Mucosa of stomach (tissue), 1 donor: Measurements from ENCODE around the gene DLG1.

Experiments
- H3K27me3 ChIP-seq: one replicate; pipeline ENCODE4 v1.7.0; 2013; ENCODE audit warnings: mild to moderate bottlenecking, low read length; ENCODE audit not compliant: control insufficient read depth, insufficient read depth
- H3K36me3 ChIP-seq: one replicate; pipeline ENCODE4 v1.7.0; 2013; ENCODE audit warnings: low read length; ENCODE audit not compliant: control insufficient read depth, insufficient read depth
- H3K4me1 ChIP-seq: one replicate; pipeline ENCODE4 v1.7.0; 2013; ENCODE audit warnings: mild to moderate bottlenecking, low read length; ENCODE audit not compliant: control insufficient read depth, insufficient read depth
- H3K4me3 ChIP-seq: one replicate; pipeline ENCODE4 v1.7.0; 2013; ENCODE audit warnings: low read length
- H3K9ac ChIP-seq: one replicate; pipeline ENCODE4 v1.7.0; 2013; ENCODE audit warnings: mild to moderate bottlenecking, low read length, moderate library complexity
- H3K9me3 ChIP-seq: one replicate; pipeline ENCODE4 v1.7.0; 2013; ENCODE audit warnings: mild to moderate bottlenecking, low read length, moderate library complexity; ENCODE audit not compliant: control insufficient read depth
- donor health status: Pancreatic carcinoma.

DLG1 gene

DNA sequence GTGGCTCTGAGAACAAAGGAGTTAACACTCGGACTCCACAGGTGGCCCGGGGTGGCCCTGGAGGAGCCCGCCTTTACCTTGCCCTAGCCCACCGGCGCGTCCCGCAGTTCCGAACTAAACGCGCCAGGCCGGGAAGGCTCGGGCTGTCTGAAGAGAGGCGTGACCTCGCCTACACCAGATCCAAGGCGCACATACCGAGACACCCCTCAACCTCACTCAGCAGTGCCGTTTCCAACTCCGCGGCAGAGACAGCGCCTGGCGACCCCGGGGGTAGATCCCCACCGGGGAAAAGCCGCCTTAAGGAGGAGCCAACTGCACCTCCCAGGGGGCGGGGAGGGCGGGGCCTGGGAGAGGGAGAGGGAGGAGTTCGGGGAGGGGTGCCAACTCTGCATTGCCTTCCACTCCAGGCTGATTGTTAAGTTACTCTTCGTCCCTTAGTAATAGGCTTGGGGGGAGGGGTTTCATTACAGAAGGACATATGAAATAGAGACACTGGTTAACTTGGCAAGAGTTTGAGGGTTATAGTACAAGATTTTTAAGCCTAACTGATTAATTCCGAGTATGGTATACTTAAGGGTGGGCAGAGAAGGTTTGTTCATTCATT, at the start of gene DLG1:
TSS of gene DLG1 (minus strand) at position 272 of the 604 bp plus-strand sequence. CDS start 1,408 bp downstream, outside the sequence.
- Histone ChIP-seq H3K4me1 (peaks cover 20% of the 10 kb centered on the region), H3K4me3 (peak within 1 kb of the TSS; percentile 37), H3K9me3 (no peaks in the 10 kb centered on the region), H3K27me3 (no peaks in the 10 kb centered on the region), H3K36me3 (no peaks in the 10 kb centered on the region), H3K9ac (peak within 1 kb of the TSS; percentile 82)

DNA sequence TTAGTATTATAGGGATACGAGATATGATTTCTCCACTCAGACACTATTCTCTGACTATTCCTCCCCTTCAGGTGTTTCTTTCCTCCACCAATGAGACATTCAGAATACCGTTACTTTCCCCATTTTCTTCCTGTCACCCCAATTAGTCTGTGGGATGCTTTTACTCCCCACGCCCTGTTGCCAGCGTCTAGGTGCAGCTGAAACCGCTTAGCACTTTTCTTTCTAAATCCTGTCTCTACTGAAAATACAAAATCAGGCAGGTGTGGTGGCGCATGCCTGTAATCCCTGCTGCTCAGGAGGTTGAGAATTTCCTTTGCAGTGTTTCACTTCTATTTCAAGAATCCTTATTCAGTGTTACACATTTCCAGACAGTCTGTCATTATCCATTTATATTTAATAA, 49.6 kb upstream of the DLG1 start:
- no peak overlapping the region for H3K4me3 ChIP-seq
- H3K27me3 ChIP-seq: no peaks in the 10 kb centered on the region
- no peaks in the 10 kb centered on the region for H3K36me3 ChIP-seq
- no peaks in the 10 kb centered on the region for H3K4me1 ChIP-seq
- H3K9ac ChIP-seq: no peak overlapping the region
- H3K9me3 ChIP-seq: no peaks in the 10 kb centered on the region

DNA sequence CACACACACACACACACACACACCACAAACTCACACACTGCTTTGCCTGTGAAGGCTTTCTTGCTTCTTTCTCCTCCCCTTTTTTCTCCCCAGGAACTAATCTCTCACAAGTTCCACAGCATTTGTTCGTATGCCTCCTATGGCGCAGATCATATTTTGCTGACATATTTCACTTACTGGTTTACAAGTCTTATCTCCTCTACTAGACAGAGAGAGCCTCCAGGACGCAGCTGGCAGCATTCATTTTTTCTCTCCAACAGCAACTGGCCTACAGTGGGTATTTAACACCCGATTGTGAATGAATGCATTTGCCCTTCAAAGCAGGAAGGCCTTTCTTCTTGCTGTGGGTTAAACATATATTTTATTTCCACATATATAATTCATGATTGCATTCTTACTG, 47.0 kb upstream of the DLG1 start:
- Histone ChIP-seq H3K27me3 (no peaks in the 10 kb centered on the region), H3K4me3 (no peak overlapping the region), H3K9ac (no peak overlapping the region), H3K4me1 (no peaks in the 10 kb centered on the region), H3K36me3 (no peaks in the 10 kb centered on the region), H3K9me3 (no peaks in the 10 kb centered on the region)

DNA sequence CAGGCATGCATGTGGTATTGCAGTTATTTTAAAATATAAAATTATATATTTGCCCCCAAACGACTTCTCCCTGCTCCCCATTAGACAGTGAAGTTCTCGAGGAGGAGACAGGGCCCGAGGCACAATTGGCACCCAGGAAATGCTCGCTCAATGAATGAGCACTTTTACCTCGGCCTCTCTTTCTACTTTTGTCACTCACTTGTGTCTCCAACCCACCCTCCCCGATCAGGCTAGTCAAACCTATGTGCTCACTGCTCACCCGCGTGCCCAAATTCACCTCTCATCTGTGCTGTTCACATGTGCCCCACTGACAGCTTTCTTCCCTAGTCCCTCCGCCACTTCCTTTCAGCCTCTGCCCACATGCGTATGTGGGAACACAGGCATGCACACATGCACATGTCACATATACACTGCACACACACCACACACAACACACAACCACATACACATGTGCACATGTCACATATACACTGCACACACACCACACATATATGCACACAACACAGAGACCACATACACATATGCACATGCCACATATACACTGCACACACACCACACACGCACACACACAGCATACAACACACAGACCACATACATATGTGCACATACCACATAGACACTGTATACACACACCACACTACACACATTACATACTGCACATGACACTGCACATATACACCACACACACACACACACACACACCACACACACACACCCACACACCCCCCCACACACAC, 46.3 kb upstream of the DLG1 start:
- Histone ChIP-seq H3K9me3 (no peaks in the 10 kb centered on the region), H3K36me3 (no peaks in the 10 kb centered on the region), H3K9ac (no peak overlapping the region), H3K27me3 (no peaks in the 10 kb centered on the region), H3K4me1 (no peaks in the 10 kb centered on the region), H3K4me3 (no peak overlapping the region)

DNA sequence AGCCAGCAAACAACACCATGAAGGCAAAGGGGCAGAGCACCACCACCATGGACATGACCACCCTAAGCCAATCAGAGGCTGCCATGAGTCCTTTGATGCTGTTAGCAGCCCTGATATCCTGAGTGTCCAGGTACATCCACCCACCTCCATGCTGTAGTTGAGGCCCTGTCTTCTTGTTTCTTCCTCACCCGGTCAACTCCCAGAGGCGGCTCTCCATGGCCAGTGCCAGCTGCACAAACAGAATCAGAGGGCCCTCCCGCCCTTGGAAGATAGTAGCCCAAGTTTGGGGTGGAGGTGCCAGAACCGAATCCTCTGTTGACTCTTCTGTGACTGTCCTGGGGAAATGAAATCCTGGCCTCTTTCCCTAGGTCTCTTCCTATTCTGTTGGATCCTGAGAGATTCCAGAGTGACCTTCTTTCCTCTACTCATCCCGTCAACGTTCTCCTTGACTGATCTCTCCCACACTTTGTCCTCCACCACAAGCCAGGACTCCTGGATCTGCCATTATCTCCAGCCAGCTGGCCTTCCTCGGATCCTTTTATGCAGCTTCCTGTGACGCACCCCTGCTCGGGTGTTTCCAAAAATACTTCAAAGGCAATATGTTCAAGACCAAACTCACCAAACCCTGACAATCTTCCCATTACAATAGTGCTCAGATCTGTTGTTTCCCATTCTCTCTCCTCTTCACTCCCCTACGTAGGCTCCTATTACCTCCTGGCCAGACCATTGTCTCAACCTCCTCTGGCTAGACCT, 45.4 kb upstream of the DLG1 start:
- H3K9ac ChIP-seq: no peak overlapping the region
- H3K36me3 ChIP-seq: no peaks in the 10 kb centered on the region
- no peaks in the 10 kb centered on the region for H3K9me3 ChIP-seq
- no peak overlapping the region for H3K4me3 ChIP-seq
- no peaks in the 10 kb centered on the region for H3K27me3 ChIP-seq
- no peaks in the 10 kb centered on the region for H3K4me1 ChIP-seq

DNA sequence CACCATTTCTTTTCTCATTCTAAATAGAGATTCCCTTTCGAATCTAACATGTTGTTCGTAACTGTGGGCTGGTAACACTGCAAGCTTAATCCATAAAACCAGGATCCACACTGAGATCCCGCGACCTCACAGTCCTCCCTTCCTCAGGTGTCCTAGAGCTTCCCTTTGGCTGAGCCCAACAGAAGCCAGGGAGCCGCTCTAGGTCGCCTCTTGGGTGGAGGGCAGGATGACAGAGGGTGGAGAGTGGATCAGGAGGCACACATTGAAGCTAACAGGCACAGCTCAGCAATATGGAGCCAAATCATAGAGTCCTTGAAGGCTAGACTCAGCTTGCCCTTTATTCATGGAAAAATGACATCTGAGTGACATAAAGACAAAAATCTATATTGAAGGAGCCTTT, 44.7 kb upstream of the DLG1 start:
- H3K36me3 ChIP-seq: no peaks in the 10 kb centered on the region
- H3K4me1 ChIP-seq: no peaks in the 10 kb centered on the region
- no peaks in the 10 kb centered on the region for H3K27me3 ChIP-seq
- no peak overlapping the region for H3K4me3 ChIP-seq
- no peaks in the 10 kb centered on the region for H3K9me3 ChIP-seq
- no peak overlapping the region for H3K9ac ChIP-seq

DNA sequence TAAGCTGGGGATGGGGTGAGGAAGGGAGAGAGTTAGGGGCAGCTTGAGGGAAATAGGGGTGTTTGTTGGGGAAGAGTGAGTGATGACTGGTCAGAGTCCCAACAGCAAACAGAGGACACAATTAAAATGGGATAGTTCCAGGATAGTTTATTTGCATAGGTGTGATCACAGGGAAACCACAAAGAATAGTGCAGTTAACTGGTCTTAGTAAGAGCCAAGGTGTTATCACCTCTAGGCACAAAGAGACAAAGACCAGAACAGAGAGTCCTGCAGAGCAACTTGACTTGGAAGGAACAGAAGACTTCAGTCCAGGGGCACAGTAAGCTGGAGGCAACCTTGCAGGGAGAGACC, 42.1 kb upstream of the DLG1 start:
- Histone ChIP-seq H3K9ac (no peak overlapping the region), H3K9me3 (no peaks in the 10 kb centered on the region), H3K27me3 (no peaks in the 10 kb centered on the region), H3K36me3 (no peaks in the 10 kb centered on the region), H3K4me3 (no peak overlapping the region), H3K4me1 (no peaks in the 10 kb centered on the region)

DNA sequence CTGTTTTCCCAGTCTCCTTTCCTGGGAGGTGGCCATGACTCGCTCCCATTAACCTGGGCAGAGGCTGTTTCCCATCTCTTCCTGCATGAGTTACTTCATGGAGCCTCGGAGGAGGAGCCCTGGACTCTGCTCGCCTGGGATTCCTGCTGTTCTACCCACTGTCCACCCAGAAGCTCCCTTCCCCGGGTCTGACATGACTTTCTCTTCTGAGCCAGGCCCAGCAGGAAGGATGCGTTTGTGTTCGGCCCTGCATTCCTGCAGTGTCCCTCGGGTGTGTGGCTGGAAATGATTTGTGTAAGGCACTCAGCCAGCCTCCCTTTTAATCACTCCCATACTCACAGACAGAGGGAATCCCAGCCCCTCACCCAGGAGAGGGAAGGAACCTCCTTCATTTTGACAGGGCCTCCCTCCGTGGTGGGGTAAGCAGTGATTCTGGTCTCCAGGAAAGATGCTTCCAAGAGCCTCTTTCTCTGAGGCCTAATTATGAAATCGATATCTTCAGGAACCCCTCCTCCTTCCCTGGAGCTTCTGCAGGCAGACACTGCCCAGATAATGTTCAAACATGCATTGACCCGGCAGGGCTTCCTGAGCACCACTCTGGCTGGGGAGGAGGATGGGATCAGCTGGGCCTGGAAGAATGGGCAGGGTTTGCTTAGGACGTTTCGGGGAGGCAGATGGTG, 41.6 kb upstream of the DLG1 start:
- no peak overlapping the region for H3K9ac ChIP-seq
- no peaks in the 10 kb centered on the region for H3K27me3 ChIP-seq
- no peaks in the 10 kb centered on the region for H3K4me1 ChIP-seq
- H3K9me3 ChIP-seq: no peaks in the 10 kb centered on the region
- H3K4me3 ChIP-seq: no peak overlapping the region
- H3K36me3 ChIP-seq: no peaks in the 10 kb centered on the region

DNA sequence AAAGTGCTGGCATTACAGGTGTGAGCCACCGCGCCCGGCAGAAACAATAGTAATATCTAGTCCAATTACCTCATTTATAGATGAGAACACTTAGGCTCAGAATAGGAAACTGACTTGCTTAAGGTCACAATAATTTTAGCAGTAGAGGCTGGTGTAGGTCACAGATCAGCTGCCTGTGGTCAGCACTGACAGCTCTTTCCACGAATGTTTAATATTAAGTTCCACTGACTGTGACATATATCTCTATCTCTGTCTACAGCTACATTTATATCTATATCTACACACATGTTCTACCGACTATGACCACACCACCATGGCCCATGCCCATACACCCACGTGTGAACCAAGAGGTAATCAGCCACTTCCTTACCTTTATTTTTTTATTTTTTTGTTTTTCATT, 40.2 kb upstream of the DLG1 start:
- no peaks in the 10 kb centered on the region for H3K36me3 ChIP-seq
- no peak overlapping the region for H3K9ac ChIP-seq
- no peaks in the 10 kb centered on the region for H3K27me3 ChIP-seq
- H3K4me1 ChIP-seq: no peaks in the 10 kb centered on the region
- H3K9me3 ChIP-seq: no peaks in the 10 kb centered on the region
- no peak overlapping the region for H3K4me3 ChIP-seq

DNA sequence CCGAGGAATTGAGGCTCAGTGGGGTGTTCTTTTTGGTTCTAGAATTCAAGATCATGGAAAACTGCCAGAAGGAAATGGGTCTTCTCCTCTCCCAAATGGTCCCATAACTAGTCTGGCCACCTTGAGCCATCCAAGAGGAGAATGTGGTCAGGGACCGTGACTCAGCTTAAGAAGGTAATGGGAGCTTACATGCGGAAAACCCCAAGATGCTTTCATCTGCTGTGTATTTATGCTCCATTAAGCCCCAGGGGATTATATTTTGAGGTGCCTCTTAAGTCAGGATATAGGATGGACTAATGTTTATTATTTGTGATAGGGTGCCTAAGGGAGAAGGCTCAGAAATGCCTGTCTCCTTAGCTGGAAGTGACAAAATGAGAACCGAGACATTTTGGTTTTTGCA, 39.2 kb upstream of the DLG1 start:
- Histone ChIP-seq H3K4me3 (no peak overlapping the region), H3K4me1 (no peaks in the 10 kb centered on the region), H3K9me3 (no peaks in the 10 kb centered on the region), H3K36me3 (no peaks in the 10 kb centered on the region), H3K27me3 (no peaks in the 10 kb centered on the region), H3K9ac (no peak overlapping the region)

DNA sequence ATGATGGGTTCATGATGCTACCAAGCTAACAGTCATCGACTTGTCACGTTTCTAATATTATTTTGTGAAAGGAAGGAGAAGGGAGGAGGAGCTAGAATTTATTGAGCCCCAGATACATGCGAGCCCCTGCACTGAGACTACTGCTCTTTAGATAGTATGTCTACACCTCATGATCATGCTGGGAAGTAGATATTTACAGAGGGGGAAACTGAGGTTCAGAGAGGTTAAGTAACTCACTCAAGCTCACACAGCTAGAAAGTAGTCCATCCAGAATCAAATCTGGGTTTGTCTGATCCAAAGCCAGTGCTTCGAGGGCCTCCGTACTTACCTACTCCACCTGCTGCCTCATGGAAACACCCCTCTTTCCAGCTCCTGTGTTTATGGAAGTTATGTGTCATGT, 38.8 kb upstream of the DLG1 start:
- Histone ChIP-seq H3K36me3 (no peaks in the 10 kb centered on the region), H3K9me3 (no peaks in the 10 kb centered on the region), H3K27me3 (no peaks in the 10 kb centered on the region), H3K4me3 (no peak overlapping the region), H3K4me1 (no peaks in the 10 kb centered on the region), H3K9ac (no peak overlapping the region)

DNA sequence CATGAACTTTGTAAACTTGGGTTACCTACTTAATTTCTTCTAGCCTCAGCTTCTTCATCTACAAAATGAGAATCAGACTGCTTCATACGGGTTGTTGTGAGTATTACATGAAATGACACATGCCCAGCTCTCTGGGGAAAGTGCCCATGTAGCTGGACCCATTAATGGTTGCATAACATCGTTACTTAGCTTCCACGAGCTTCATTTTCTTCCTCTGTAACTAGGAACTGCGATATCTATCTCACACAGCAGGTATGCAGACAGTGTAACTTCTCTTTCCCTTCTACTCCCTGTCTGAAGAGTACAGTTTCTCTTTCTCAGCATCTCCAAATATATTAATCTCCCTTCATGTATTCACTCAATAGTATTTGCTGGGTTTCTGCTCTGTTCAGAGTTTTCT, 37.9 kb upstream of the DLG1 start:
- Histone ChIP-seq H3K9ac (no peak overlapping the region), H3K4me3 (no peak overlapping the region), H3K36me3 (no peaks in the 10 kb centered on the region), H3K4me1 (no peaks in the 10 kb centered on the region), H3K9me3 (no peaks in the 10 kb centered on the region), H3K27me3 (no peaks in the 10 kb centered on the region)
